Caco-2 (cell line): ENCODE data around the gene SLC7A1. TPM values are rescaled to one million over a fixed set of nuclear protein-coding genes. Genes with fewer than 3 reads are reported as not detected.

Experiments
- BruUV-seq: library from RNA; stranded (reverse); fragments of 400-500 nt; replicated peaks from 2 replicates; lab custom pipeline; 2021; lab: Mats Ljungman, UMichigan
- CTCF ChIA-PET: fragments of 300-600 bp; sonication (Branson Sonifier 250); formaldehyde crosslinking; loops from one replicate; lab custom pipeline; 2022; ENCODE audit warnings: antibody characterized with exemption; lab: Charles Lee
- POLR2A ChIA-PET: fragments of 300-600 bp; sonication (Branson Sonifier 250); formaldehyde crosslinking; loops from one replicate; lab custom pipeline; 2022; ENCODE audit warnings: antibody characterized with exemption; lab: Charles Lee
- DNase-seq, 2 experiments: peaks; one replicate each; pipeline versions ENCODE4 v3.0.0 to v3.0.0-alpha.2; 2020 to 2022
- H3K27me3 ChIP-seq: replicated peaks from 2 replicates; pipeline ENCODE4 v1.6.0; 2011; ENCODE audit warnings: low read length; ENCODE audit not compliant: control insufficient read depth, insufficient read depth
- H3K36me3 ChIP-seq: 2 replicates; pipeline ENCODE4 v1.5.1; 2011; ENCODE audit warnings: low read length; ENCODE audit not compliant: control insufficient read depth, insufficient read depth
- H3K4me1 ChIP-seq: fragments of 250-450 bp; sonication (Bioruptor Pico); 2 replicates; pipeline ENCODE4 v1.5.1; 2020; ENCODE audit warnings: mild to moderate bottlenecking
- H3K4me3 ChIP-seq: 2 replicates; pipeline ENCODE4 v1.5.1; 2011; ENCODE audit warnings: low read depth, mild to moderate bottlenecking, control low read depth, low read length
- H3K9me3 ChIP-seq: fragments of 250-450 bp; sonication (Bioruptor Pico); 2 replicates; pipeline ENCODE4 v1.5.1; 2020; ENCODE audit warnings: mild to moderate bottlenecking, moderate library complexity
- H3K27ac Mint-ChIP-seq: one replicate; pipeline ENCODE4 v1.8.0; 2022; ENCODE audit warnings: mixed read lengths; ENCODE audit not compliant: unreplicated experiment
- H3K27me3 Mint-ChIP-seq: one replicate; pipeline ENCODE4 v1.8.0; 2022; ENCODE audit warnings: mixed read lengths; ENCODE audit not compliant: insufficient read depth, unreplicated experiment
- H3K36me3 Mint-ChIP-seq: one replicate; pipeline ENCODE4 v1.8.0; 2022; ENCODE audit warnings: mild to moderate bottlenecking, mixed read lengths; ENCODE audit not compliant: insufficient read depth, unreplicated experiment
- H3K4me1 Mint-ChIP-seq: one replicate; pipeline ENCODE4 v1.8.0; 2022; ENCODE audit warnings: low read depth, mixed read lengths; ENCODE audit not compliant: unreplicated experiment
- H3K4me3 Mint-ChIP-seq: one replicate; pipeline ENCODE4 v1.8.0; 2022; ENCODE audit warnings: mild to moderate bottlenecking, moderate library complexity, mixed read lengths; ENCODE audit not compliant: unreplicated experiment
- H3K9me3 Mint-ChIP-seq: one replicate; pipeline ENCODE4 v1.8.0; 2022; ENCODE audit warnings: mixed read lengths; ENCODE audit not compliant: unreplicated experiment
- intact Hi-C: fragments of 100-400 bp; cut with micrococcal nuclease; formaldehyde crosslinking; loops from one replicate; pipeline ENCODE4 v1.10.0; 2022; ENCODE audit not compliant: unreplicated experiment
- total RNA-seq: library from RNA; stranded (reverse); gene quantifications from 2 replicates; pipeline ENCODE4 v1.2.3, GENCODE V29; 2022
- TF ChIP-seq, protein P1 (sequence below), 2 experiments: fragments of 200-600 bp in 1 of 2; IDR thresholded peaks; 1 replicate in 1 of 2; 2 replicates in 1 of 2; pipeline versions ENCODE4 v1.5.1 to v1.8.0; 2011 to 2022; ENCODE audit warnings: antibody characterized with exemption in 1 of 2, control low read depth in 1 of 2, inconsistent platforms in 1 of 2, low read depth in 1 of 2, low read length in 1 of 2, mild to moderate bottlenecking in 1 of 2, moderate library complexity in 1 of 2; ENCODE audit not compliant: insufficient read depth in 1 of 2, severe bottlenecking in 1 of 2, unreplicated experiment in 1 of 2

The SLC7A1 gene
- total RNA-seq, 1 experiment from 2014 or later: 180 TPM

DNA sequence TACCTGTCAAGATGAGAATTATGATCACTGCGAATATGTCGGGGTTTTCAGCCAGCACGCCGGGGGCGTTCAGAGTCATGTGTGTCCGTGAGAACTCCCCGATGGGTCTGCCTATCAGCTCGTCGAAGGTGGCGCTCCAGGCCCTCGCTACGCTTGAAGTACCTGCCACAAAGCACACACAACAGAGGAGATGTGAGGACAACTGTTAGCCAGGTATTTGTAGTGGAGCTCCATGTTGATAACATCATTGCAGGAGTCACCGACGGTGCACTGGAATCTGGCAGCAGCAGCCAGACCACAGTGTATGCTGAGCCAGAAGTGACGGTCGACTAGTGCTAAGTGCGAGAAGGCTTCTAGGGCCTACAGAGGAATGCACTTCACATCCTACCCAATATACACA is 62.7 kb downstream of the SLC7A1 start:
- Histone ChIP-seq H3K36me3 (peaks cover 2% of the 10 kb centered on the region; the same call in 1 of the 2 replicates), H3K27me3 (no peaks in the 10 kb centered on the region), H3K4me1 (no peaks in the 10 kb centered on the region), H3K4me3 (no peak overlapping the region), H3K9me3 (no peaks in the 10 kb centered on the region)
- Mint-ChIP-seq H3K36me3 (peaks cover 94% of the 10 kb centered on the region), H3K27me3 (no peaks in the 10 kb centered on the region), H3K9me3 (no peaks in the 10 kb centered on the region), H3K27ac (no peak overlapping the region), H3K4me1 (no peaks in the 10 kb centered on the region), H3K4me3 (no peak overlapping the region)
- intact Hi-C loops: no loop called here
- TF ChIP-seq, protein P1, sequence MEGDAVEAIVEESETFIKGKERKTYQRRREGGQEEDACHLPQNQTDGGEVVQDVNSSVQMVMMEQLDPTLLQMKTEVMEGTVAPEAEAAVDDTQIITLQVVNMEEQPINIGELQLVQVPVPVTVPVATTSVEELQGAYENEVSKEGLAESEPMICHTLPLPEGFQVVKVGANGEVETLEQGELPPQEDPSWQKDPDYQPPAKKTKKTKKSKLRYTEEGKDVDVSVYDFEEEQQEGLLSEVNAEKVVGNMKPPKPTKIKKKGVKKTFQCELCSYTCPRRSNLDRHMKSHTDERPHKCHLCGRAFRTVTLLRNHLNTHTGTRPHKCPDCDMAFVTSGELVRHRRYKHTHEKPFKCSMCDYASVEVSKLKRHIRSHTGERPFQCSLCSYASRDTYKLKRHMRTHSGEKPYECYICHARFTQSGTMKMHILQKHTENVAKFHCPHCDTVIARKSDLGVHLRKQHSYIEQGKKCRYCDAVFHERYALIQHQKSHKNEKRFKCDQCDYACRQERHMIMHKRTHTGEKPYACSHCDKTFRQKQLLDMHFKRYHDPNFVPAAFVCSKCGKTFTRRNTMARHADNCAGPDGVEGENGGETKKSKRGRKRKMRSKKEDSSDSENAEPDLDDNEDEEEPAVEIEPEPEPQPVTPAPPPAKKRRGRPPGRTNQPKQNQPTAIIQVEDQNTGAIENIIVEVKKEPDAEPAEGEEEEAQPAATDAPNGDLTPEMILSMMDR (IDR thresholded peaks at IDR 0.05; ENCODE audit: insufficient read depth in 1 of 2, low read depth in 1 of 2, low read length in 1 of 2, severe bottlenecking in 1 of 2, unreplicated experiment in 1 of 2): no peak
- no TSS peak for BruUV-seq
- CTCF ChIA-PET: no interaction called here
- POLR2A ChIA-PET: no interaction called here
- no peak for DNase-seq

- Mint-ChIP-seq H3K9me3 (no peaks in the 10 kb centered on the region), H3K27ac (no peak overlapping the region), H3K36me3 (peaks cover 94% of the 10 kb centered on the region), H3K27me3 (no peaks in the 10 kb centered on the region), H3K4me3 (no peak overlapping the region), H3K4me1 (no peaks in the 10 kb centered on the region)
- TF ChIP-seq, protein P1 (IDR thresholded peaks at IDR 0.05; ENCODE audit: insufficient read depth in 1 of 2, low read depth in 1 of 2, low read length in 1 of 2, severe bottlenecking in 1 of 2, unreplicated experiment in 1 of 2): no peak
- Histone ChIP-seq H3K36me3 (peaks cover 2% of the 10 kb centered on the region; the same call in 1 of the 2 replicates), H3K9me3 (no peaks in the 10 kb centered on the region), H3K4me1 (no peaks in the 10 kb centered on the region), H3K4me3 (no peak overlapping the region), H3K27me3 (no peaks in the 10 kb centered on the region)
- intact Hi-C loops: no loop called here
- CTCF ChIA-PET: no interaction called here
- BruUV-seq: no TSS peak
- POLR2A ChIA-PET: no interaction called here
- no peak for DNase-seq
Observed at GRCh38 chr13:29532116-29532515, 63.4 kb downstream of the SLC7A1 start.

GRCh38 chr13:29530901-29531300 is 64.6 kb downstream of the SLC7A1 start:
- peaks cover 95% of the 10 kb centered on the region for H3K36me3 Mint-ChIP-seq
- TF ChIP-seq, protein P1 (IDR thresholded peaks at IDR 0.05; ENCODE audit: insufficient read depth in 1 of 2, low read depth in 1 of 2, low read length in 1 of 2, severe bottlenecking in 1 of 2, unreplicated experiment in 1 of 2): no peak
- no peaks in the 10 kb centered on the region for H3K4me1 ChIP-seq
- peaks cover 2% of the 10 kb centered on the region; the same call in 1 of the 2 replicates for H3K36me3 ChIP-seq
- H3K27ac Mint-ChIP-seq: no peak overlapping the region
- H3K27me3 ChIP-seq: no peaks in the 10 kb centered on the region
- no peaks in the 10 kb centered on the region for H3K4me1 Mint-ChIP-seq
- ChIA-PET CTCF (no interaction called here), POLR2A (no interaction called here)
- H3K4me3 ChIP-seq: no peak overlapping the region
- H3K4me3 Mint-ChIP-seq: no peak overlapping the region
- no peaks in the 10 kb centered on the region for H3K9me3 Mint-ChIP-seq
- no peaks in the 10 kb centered on the region for H3K9me3 ChIP-seq
- DNase-seq: no peak
- intact Hi-C loops: no loop called here
- H3K27me3 Mint-ChIP-seq: no peaks in the 10 kb centered on the region
- BruUV-seq: no TSS peak
